HG02973 (cell line): ENCODE results near the gene PRKCE.

Experiments
- ATAC-seq: cut with Tn5 transposase; IDR thresholded peaks from one replicate; pipeline ENCODE4 v1.9.1; 2021; ENCODE audit warnings: moderate library complexity; ENCODE audit not compliant: unreplicated experiment

Gene PRKCE

DNA sequence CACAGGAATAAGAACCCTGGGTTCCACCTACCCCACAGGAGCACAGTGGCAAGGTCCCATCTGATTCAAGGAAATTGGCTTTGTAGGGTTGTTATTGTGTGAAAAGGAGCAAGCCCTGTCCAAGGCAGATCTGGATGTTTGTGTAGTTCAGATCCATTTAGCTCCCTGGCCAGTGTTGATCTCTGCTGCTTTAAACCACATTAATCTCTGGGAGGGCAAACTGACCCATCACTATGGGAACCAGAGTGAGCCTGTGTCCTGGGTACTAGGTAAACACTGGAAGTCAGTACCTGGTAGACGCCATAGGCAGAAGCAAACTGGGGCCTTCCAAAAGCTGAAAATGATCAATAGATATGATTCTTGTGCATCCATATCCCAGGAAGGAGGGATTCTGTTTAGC is 374.2 kb downstream of the PRKCE start:
- ATAC-seq: no peak

- no peak for ATAC-seq
Observed at GRCh38 chr2:46026431-46026830, 375.0 kb downstream of the PRKCE start.

DNA sequence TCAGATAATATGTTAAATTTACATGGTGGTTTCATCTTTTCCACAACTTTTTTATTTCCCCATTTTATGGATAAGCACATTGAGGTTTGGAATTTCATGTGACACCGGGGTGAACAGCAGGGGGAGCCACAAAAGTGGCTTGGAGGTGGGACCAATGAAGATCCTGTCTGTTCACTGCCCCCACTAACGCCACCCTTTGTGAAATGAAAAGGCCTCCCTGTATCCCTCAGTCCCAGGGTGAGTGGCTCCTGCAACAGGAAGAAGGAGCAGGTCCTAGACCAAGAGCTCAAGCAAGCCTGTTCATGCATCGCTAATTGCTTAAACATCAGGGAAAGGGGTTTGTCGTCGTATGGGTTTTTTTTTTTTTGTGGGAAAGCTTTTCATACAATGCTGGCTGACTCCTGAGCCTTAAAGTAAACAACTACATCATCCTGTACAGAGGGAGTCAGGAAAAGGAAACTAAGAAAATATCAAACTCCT is 377.9 kb downstream of the PRKCE start:
- no peak for ATAC-seq

DNA sequence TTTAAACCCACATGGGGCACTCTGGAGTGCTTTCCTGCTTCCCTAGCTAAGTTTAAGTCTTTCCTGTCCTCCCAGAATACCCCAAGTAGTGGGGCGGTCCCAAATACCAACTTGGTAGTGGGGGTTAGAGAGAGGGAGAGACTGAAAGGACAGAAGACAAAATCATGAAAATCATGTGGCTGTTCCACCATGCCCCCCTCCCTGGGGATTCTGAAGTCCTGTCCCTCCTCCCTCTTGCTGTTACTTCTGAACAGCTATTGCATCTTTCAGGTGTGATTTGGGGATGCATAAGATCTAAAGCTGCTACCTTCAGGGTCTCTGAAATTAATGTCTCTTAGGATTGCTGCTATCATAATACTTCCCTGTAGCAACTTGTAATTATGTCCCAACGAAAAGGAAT is 378.9 kb downstream of the PRKCE start:
- no peak for ATAC-seq

DNA sequence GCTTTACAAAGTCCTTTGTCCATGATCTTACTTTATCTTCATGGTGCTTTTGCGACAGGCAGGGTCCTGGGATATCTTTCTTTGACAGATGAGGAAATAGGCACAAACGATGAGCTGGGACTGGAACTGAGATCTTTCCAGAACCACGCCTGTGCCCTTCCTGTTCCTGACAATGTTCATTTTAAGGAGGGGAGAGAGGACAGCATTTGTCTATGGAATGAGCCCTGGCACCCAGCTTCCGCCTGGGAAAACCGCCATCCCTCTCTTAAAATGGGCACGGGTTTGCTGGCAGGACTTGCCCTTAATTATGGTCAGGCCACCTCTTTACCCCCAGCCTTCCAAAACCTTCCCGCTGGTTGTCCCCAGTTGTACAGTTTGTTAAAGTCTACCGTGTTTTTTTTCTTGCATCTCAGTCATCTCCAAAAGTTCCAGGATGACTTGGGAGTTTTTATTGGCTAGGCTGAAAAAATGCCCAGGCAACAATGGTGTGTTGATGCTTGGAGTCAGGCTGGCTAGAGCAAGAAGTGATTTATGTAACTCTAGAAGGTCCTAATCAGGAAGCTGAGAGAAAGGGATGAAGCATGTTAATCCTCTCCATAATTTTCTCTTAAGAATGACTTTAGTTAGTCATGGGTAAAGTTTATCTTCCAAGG is 380.8 kb downstream of the PRKCE start:
- ATAC-seq: no peak

DNA sequence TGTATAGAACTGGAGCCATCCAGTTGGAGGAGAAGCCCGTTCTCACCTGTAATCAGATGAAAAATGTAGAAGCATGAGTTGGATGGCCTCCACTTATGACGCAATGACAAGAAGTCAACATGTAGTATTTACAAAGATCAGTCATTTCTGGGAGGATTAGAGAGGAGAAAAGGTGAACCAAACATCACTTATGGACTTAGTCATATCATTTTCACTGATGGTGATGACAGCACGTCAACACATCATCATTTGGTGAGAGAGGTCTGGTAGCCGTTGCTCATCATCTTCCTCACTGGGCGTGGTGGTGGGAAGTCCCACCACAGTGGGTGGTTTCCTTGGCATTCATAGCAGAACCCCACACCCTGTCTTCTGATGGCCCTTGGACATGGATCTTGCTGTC is 381.5 kb downstream of the PRKCE start:
- ATAC-seq: no peak

- no peak for ATAC-seq
Observed at GRCh38 chr2:46034535-46034934, 383.1 kb downstream of the PRKCE start.

DNA sequence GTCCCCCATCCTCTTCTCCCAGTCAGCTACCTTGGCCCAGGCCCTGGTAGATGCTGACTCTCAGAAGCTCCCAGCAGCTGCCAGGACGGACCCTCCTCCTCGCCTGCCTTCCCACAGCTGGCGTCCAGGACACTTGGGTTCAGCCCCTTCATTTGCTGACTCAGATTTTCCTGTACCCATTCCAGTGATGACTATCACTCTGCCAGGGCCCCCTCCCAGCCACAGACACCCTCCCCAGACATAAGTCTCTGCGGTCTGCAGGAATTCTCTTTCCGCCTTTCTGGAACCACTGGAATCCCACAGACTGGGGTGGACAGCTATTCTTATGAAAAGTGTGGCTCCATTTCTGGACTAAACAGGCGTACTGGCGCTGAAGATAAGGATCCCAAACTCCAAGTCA is 385.5 kb downstream of the PRKCE start:
- ATAC-seq: no peak

- ATAC-seq: no peak
Observed at GRCh38 chr2:46039543-46040303, 388.2 kb downstream of the PRKCE start.

- ATAC-seq: no peak
Observed at GRCh38 chr2:46040563-46041155, 389.2 kb downstream of the PRKCE start.

DNA sequence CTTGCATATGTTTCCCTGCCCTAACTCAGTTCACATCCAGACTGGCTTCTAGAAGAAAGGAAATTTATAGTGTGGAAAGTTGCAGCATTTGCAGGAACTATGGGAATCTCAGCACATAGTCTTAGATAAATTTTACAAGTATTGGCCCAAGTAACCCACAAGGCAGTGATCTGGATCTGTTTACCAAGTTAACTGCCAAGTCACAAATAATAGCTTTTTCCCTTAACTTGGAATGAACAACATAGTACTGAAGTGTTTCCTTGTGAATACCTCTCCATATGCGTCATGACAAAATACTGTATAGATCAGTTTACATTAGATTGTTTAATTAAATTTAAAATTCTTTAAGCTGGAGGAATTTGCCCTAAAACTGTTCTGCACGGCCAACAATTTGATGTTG is 390.0 kb downstream of the PRKCE start:
- ATAC-seq: no peak

- ATAC-seq: no peak
Observed at GRCh38 chr2:46042207-46042637, 390.7 kb downstream of the PRKCE start.

DNA sequence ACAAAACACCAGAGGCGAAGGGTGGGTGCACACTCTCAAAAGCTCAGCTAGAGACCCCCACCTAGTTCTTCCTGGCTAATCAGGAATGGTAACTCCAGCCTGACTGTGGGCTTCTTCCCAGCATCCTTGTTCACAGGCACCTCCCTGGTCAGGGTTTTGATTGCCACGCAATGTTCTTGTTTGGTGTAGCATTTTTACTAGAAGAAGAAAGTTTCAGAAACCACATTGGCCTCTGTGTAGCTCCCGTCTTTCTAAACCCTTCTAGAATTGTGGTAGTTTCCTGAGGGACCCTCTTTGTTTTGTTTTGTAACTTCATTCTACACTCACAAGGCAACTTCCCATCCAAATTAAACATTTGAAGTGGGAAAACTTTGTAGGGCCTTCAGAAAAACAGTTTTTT is 391.2 kb downstream of the PRKCE start:
- no peak for ATAC-seq

- ATAC-seq: no peak
Observed at GRCh38 chr2:46045888-46046287, 394.4 kb downstream of the PRKCE start.

- no peak for ATAC-seq
Observed at GRCh38 chr2:46047290-46047689, 395.8 kb downstream of the PRKCE start.

- ATAC-seq: no peak
Observed at GRCh38 chr2:46048693-46049092, 397.2 kb downstream of the PRKCE start.

DNA sequence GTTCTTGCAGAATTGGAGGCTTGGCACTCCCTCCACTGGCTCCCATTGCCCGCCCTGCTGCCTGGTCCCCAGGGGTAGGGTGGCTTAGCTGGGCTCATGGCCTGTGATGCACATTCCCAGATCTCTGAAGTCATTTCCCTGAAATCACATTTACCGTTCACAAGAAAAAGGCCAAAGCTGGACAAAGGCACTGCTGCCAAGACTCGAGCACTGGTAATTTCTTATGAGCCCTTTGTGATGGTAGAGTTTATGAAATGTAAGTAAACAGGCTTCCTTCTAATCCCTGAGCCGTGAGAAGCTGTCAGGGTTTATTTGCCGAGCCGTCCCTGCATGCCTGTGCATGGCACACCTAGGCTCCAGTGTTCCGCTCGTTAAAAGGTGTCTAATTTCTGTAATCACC is 398.6 kb downstream of the PRKCE start:
- no peak for ATAC-seq

DNA sequence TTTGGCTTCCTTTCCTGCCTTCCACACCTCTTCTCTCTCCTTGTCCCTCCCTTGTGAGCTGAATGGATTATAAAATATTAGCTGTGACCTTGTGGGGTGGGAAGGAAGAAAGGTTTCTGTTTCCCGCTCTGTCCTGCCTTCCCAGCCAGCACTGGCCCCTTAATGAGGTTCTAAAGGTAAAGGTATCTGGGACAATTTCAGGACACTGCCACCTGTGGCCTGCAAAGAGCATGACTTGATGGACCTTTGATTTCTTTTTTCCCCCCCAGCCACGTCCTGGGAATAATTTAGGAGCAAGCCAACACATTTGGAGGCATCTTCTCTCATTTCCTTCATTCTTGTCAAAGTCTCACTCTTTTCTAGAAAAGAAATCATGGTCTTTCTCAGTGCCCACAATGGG is 399.0 kb downstream of the PRKCE start:
- ATAC-seq: no peak

- ATAC-seq: no peak
Observed at GRCh38 chr2:46051085-46051484, 399.6 kb downstream of the PRKCE start.

DNA sequence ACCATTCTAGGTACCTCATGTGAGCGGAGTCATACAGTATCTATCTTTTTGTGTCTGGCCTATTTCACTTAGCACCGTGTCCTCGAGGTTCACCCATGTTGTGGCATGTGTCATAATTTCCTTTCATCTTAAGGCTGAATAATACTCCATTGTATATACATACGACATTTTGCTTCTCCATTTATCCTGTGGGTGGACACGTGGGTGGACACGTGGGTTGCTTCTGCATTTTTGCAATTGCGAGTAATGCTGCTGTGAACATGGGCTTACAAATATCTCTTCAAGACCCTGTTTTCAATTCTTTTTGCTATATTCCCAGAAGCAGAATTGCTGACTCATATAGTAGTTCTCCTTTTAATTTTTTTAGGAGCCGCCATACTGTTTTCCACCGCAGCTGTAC is 402.1 kb downstream of the PRKCE start:
- no peak for ATAC-seq

GRCh38 chr2:46056541-46056940 is 405.1 kb downstream of the PRKCE start:
- ATAC-seq: no peak

DNA sequence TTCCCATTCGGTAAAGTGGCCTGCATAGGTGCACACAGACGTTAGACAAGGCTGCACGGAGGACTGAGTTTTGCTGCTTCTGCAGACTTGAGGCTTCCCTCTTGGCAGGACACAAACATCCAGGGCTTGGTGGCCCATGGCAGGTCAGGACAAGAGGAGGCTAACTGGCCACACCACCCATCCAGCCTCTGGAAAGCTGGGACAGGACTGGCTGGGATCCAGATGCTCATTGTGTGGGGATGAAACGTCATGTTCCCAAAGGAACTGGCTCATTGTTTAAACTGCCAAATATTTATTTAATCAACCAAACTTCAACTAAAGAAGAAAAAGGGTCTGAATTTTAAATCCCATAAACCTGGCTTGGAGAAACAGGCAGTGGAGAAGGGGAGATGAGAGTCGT is 406.7 kb downstream of the PRKCE start:
- no peak for ATAC-seq
